Hematopoietic multipotent progenitor cell treated with erythropoietin and hydrocortisone succinate and interleukin-3 and kit ligand, for 6 days (in vitro differentiated cells): ENCODE results near the gene A4GALT.
A peak's percentile ranks its signal among the peaks of the same experiment; 100 is the strongest.
"Not testable (repeated sequence)": the region's sequence is repeated elsewhere in the genome, so short reads cannot be mapped to it uniquely, and the experiment has no call there.

Experiments used
- DNase-seq: peaks from one replicate; pipeline ENCODE4 v3.0.0-alpha.2; 2015

The A4GALT gene

DNA sequence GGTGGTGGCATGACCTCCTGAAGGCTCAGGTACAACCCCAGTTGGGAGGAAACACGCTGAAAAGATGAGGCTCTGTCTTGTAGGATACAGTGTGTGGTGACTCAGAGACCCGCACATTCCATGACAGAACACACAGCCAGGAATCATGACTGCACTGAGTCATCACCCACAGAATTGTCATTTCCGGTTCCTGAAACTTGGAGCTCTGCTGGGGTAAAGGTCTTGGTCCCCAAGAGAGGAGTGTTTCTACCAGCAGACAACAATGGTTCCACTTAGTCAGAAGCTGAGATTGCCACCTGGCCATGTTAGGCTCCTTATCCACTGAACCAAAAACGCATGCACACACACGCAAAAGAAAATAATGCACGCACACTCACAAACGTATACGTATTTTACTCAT lies 40.0 kb downstream of the A4GALT start:
- DNase-seq, result no peak

DNA sequence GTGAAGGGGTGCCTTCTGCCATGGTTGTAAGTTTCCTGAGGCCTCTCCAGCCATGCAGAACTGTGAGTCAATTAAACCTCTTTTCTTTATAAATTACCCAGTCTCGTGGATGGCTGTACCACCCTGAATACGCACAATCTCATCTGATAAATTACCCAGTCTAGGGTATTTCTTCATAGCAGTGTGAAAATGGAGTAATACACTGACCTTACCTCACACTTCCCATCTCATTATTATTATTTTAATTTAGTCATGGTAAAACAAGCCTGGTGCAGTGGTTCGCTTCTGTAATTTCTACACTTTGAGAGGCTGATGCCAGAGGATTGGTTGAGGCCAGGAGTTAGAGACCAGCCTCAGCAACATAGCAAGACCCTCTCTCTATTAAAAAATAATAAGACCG lies 41.0 kb downstream of the A4GALT start:
- DNase-seq, result no peak

DNA sequence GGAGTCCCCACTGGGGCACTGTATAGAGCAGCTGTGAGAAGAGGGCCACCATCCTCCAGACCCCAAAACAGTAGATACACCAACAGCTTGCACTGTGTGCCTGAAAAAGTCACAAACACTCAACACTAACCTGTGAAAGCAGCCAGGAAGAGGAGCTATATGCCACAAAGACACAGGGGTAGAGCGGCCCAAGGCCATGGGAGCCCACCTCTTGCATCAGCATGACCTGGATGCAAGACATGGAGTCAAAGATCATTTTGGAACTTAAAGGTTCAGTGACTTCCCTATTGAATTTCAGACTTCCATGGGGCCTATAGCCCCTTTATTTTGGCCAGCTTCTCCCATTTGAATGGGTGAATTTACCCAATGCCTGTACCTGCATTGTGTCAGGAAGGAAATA lies 41.8 kb downstream of the A4GALT start:
- no peak for DNase-seq

DNA sequence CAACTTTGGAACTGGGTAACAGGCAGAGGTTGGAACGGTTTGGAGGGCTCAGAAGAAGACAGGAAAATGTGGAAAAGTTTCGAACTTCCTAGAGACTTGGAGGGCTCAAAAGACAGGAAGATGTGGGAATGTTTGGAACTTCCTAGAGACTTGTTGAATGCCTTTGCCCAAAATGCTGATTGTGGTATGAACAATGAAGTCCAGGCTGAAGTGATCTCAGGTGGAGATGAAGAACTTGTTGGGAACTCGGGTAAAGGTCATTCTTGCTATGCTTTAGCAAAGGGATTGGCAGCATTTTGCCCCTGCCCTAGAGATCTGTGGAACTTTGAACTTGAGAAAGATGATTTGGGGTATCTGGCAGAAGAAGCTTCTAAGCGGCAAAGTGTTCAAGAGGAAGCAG lies 42.7 kb downstream of the A4GALT start:
- not testable (repeated sequence) for DNase-seq

DNA sequence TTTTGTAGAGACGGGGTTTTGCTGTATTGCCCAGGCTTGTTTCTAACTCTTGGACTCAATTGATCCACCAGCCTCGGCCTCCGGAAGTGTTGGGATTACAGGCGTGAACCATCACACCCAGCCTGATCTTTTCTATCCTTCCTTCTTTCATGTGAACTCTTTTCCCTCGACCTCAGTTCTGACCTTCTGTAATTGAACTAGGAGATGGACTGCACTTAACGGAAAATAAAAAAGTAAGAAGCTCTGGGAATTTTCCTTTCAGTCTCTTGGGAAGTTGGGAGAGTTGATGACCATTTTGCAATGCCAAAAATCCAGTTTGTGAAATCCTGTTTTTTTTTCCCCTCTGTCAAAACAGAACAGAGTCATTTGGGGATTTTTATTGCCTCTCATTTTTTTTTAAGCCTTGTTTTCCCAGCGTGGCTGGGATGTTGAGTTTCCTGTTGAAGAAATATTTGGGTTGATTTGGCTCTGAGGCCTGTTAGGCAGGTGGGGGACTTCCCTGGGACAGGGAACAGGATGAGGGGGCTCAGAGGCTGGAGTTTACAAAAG lies 44.5 kb downstream of the A4GALT start:
- DNase-seq, result no peak

DNA sequence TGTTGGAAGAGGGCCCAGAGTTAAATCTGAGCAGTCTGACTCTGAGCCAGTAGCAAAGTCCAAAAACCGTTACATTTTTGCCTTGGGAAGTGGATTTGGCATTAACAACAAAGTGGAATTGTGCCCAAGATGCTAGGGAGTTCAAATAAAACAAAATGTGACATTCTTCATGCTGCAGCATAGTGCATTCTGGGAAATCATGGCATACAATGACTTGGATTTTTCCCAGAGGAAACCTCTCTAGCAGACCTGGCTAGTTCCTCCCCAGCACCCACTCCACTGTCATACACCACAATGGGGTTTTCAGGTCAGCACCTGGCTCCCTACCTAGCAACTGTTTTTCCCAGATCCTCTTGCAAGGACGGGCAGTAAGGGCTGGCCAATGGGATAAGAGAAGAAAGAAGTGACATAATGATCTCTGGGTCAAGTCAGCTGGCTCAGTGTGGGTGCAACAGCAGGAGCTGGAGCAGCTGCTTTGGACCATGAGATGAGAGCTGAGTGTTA lies 46.7 kb downstream of the A4GALT start:
- no peak for DNase-seq

DNA sequence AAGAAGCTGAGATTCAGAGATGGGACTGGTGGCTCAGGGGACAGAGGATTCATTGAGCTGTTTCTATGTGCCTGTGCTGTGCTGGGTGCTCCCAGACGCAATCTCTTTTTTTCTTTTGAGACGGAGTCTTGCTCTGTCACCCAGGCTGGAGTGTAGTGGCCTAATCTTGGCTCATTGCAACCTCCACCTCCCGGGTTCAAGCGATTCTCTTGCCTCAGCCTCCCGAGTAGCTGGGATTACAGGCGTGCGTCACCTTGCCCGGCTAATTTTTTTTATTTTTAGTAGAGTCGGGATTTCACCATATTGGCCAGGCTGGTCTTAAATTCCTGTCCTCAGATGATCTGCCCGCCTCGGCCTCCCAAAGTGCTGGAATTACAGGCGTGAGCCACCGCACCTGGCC lies 47.6 kb downstream of the A4GALT start:
- DNase-seq, result not testable (repeated sequence)

DNA sequence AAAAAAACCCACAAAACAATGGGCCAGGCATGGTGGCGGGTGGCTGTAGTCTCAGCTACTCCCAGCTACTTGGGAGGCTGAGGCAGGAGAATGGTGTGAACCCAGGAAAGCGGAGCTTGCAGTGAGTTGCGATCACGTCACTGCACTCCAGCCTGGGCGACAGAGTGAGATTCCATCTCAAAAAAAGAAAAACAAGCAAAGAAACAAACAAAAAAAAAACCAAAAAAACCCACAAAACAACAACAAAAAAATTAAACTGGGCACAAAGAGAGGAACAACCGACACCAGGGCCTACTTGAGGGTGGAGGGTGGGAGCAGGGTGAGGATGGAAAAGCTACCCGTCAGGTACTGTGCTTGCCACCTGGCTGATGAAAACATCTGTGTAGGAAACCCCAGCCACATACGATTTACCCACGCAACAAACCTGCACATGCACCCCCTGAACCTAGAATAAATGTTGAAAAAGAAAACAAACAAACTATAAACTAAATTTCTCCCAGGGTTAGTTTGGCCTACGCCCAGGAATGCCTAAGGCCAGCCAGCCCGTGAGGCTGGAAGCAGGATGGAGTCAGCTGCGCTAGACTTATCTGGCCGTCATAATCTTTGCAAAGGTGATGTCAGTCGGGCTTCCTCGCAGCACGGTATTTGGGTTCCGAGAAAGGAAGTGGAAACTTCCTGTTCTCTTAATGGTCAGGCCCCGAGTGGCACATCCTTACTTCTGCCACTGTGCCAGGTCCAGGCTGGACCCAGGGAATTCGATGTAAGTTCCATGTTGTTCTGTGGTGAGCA lies 49.6 kb downstream of the A4GALT start:
- no peak for DNase-seq

DNA sequence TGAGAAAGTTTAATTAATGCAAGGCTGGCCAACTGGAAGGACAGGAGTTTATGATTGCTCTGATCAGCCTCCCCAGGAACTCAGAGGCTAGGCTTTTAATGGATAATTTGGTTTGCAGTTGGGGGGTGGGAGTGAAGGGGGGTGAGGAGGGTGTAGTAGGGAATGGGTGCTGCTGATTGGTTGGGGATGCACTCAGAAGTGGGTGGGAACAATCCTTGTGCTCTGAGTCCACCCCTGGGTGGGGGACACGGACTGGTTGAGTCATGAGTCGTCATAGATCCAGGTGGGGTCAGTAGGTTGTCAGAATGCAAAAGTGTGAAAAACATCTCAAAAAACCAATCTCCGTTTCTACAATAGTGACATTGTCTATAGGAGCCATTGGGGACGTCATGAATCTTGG lies 50.6 kb downstream of the A4GALT start:
- DNase-seq, result no peak

DNA sequence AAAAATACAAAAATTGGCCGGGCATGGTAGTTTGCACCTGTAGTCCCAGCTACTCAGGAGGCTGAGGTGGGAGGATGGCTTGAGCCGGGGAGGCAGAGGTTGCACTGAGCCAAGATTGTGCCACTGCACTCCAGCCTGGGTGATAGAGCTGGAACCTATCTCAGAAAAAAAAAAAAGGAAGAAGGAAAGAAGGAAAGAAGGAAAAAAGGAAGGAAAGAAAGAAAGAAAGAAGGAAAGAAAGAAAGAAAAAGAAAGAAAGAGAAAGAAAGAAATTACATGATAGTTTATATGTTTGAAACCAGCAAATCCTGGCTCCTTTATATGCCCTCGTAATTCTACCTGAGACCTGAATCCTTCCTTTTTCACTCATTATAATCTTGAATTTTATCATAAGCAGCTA lies 54.3 kb downstream of the A4GALT start:
- DNase-seq, result not testable (repeated sequence)

DNA sequence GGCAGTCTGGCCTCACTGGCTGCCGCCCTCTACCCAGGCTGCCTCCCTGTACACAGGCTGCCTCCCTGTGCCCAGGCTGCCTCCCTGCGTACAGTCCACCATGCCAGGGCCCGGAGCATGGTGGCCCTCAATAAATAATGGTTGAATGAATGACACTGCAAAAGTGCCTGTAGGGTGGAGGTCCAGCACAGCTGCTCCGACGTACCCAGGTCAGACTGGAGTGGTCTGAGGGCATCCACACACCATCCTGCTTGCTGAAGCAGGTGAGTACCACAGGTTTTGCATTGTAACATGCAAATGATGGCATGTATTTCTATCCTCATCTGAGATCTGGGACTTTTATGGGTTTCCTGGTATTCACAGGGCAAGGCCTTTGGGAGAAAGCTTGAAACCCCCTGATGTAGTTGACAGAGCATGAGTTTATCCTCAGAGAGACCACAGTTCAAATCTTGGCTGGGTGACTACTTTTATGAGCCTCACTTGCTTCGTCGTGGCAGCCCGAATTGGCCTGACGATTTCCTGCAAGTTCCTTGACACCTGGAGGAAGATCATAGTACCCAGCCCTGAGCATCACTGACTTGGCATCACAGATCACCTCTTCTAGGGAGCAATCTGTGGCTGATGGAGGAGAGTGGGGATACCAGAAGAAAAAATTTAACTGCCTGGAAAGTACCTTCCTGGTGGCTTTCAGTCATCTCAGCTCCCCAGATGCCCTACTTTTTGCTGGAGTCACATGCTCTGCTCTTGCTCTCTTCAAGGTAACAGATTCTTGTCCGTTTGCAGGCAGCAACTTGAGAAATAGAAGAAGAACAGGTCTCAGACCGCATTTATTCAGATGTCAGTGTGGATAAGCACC lies 55.5 kb downstream of the A4GALT start:
- no peak for DNase-seq

DNA sequence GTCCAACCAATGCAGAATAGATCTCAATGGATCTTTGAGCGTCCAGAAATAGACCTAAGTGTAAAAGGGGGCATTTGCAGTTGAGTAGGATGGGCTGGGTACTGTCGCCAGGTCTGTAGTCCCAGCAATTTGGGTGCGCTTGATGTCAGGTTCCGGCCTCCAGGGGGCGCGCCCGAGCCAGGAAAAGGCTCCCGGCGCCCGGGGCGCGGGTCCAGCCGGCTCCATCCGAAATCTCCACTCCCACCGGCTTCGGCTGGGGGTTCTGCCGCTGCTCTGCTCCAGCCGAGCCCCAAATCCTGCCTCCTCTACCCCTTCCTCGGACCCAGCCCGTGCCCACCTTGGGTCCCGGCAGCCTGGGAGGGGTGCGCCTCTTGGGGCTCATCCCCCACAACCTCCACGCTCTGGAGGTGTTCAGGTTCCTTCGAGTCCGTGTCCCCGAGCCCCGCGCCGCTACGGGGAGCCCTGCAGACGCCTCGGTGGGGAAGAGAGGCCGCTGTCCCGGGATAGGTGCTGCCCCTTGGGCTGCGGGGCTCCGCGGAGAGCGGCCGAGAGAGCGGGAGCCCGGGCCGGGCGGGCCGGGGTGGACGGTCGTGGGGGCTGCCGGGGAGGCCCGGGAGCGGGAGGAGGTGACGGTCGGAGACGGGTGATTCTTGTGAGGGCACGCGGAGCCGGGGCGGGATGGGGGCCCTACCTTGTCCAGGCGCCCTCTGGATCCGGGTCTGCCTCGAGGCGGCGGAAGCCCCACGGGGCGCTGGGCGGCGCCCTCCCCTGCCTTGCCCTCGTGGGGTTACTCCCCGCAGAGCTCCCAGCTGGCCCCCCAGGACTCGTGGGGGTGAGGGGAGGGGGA lies 58.5 kb downstream of the A4GALT start:
- DNase-seq, result peak; percentile 87

DNA sequence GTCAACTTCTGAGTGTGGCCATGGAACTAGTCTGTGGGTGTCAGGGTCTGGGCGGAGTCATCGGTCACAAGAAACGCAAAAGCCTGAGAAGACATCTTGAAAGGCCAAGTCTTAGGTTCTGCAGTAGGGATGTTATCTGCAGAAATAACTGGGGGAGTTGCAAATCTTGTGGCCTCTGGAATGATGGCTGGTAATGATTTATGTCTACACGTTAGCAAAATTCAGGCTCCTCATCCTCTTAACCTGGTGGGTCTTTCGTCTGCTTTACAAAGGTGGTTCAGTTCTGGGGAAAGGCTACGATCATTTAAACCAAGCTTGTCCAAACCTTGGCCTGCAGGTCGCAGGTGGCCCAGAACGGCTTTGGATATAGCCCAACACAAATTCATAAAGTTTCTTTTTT lies 64.1 kb downstream of the A4GALT start:
- no peak for DNase-seq

DNA sequence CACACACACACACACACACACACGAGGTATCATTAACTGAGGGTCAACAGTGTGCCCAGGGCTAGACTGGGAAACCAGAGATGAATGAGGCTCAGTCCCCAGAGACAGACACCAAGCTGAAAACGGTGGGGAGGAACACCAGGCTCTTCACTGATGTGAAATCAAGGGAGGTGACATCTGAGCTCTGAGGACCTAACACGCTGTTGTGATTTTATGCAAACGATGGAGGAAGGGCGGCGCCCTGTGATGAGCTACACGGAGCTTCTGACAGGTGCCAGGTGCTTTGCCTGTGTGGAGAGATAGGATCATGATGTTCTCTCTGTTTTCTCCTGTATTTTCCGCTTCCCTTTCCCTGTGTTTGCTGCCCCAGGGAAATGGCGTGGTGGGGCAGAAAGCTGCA lies 65.0 kb downstream of the A4GALT start:
- no peak for DNase-seq

DNA sequence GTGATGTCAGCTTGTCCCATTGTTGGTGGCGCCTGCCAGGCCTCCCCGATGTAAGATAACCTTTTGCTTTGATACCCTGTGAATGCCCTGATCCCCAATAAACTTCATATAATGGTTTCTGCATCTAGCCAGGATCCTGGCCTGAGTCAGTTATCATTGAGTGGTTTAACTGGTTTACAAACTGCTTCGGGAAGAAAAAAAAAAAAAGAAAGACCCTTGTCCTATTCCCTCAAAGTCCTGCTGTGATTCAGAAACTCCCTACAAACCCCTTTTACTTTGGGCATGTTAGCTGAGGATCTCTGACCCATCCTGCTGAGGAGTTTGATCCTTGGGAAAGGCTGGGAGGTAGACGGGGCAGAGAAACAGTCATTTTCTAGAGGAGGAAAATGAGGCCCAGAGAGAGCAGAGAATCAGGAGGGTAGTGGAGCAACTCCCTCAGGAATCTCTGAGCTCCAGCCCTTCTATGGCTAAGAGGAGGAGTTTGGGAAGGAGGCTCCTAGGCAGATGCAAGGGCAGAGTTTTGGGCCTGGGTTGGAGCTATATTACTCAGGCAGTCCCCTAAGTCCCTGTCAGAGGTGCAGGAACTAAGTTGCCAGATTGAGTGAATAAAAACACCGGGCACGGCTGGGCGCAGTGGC lies 66.1 kb downstream of the A4GALT start:
- no peak for DNase-seq

DNA sequence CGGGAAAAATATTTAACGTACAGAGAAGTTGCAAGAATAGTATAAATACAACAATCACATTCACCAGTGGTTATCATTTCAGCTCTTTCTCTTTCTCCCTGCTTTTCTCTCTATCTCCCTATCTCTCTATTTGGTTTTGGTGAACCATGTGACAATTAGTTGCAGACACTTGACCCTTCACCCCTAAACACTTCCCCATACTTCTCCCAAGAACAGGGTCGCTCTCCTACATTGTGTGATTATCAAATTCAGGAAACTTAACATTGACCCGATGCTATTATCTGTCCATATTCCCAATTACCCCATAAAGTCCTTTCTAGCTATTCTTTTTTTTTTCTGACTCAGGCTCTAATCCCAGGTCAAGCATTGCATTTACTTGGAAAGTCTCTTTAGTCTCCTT lies 66.7 kb downstream of the A4GALT start:
- DNase-seq, result no peak

DNA sequence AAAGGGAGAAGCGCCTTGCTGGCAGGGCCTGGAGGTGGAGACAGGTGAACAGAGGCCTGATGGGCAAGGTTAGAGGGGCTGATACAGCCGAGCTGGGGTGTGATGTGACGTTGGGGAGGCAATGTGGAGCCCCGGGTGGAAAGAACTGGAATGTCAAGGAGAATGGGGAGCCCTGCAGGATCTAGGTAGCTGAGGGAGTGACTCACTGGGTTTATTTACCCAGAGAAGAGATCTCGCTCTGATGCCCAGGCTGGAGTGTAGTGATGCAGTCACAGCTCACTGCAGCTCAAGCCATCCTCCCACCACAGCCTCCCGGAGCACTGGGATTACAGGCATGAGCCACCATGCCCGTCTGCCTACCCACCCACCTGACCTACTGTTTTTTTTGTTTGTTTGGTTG lies 69.5 kb downstream of the A4GALT start:
- DNase-seq, result no peak

DNA sequence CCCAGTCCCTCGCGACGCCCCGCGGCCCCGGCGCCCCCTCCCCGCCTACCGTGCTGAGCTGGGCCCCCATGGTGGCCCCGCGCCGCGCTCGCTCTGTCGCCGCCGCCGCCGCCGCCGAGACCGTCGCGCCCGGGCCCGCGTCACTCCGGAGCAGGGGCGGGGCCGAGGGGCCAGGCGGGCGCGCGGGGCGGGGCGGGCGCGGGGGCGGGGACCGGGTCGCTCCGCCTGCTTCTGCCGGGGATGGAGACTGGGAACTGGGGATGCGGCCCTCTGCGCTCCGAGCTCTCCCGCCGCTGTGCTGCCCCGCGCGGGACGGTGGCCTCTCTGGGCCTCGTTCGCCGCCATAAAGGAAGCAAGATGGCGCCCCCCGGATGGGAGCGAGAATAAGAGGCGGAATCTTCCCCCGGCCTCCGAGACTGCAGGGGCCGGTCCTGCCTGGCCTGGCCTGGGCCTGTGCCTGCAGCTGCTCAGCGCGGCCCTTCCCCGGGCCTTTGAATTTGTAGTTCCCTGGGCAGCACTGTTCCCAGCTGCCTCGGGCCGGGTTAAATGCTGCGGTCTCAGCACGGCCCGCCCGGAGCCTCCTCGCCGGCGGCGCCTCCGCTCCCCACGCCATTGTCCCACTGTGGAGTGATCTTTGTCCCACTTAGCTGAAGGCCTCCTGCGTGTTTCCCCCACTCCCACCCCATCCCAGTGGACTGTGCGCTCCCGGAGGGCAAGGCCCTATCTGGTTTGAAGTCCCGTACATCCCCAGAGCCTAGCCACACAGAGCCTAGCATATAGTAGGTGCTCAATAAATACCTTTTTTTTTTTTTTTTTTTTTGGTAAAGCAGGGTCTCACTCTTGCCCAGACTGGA lies 71.2 kb downstream of the A4GALT start, which contains the start of gene CYB5R3:
Gene CYB5R3, minus strand, starts transcription at position 147 of the 854 bp plus-strand sequence. Its CDS starts 77 bp downstream, at position 70.
- DNase-seq, result peak; percentile 88

DNA sequence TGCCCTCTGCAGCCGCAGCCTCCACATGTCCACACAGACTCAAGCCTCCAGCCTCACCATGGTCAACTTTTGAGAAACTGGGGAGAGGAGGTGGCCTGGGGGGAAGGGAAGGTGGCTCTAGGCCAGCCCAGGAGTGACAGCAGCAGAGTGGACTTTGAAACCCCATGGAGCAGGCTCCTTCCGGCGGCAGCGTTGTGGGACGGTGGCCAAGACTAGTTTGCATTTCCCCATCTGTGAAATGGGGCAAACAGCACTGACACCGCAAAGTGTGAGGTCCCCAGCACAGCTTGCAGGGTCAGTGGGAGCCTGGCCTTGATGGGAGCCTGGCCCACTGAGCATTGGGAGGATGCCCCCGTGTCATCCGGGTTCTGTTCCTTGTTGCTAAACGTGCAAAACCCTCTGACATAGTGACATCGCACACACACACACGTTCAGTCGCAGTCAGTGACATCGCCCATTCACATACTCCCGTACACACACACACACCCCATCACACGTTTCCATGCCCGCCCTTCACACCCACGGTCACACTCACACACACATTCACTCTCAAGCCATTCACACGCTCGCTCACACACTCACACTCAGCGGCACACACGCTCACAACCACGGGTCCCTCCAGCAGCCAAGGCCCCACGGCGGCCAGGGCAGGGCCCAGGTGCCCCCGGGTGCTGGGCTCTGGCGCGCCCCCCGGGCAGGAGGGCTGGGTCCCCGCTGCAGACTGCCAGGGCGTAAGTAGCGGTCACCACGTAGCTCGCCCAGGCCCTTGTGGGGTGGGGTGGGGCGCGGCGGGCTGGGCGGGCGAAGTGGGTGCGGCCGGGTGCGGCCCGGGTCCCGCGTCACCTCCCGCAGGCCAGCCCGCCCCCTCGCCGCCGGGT lies 72.1 kb downstream of the A4GALT start:
- DNase-seq, result peak; percentile 81

DNA sequence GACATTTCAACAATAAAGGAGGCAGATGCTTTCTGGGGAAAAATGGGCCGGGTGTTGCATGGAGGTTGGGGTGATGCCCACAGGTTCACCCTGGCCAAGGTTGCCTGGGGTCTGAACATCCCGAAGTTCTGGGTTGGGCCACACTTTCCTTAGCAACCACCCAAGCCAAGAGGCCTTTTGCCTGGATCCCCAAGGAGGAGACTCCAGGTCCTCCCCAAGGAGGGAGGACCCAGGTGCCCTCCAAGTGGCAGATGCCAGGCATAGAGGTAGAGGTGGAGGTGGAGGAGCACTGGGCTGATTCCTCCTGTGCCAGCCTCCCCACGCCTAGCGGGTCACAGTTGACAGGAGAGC lies 72.7 kb downstream of the A4GALT start:
- DNase-seq, result no peak
